Sigmoid colon (tissue), 7 donors: Measurements from ENCODE around the gene LIMD2. TPM values are rescaled to one million over a fixed set of nuclear protein-coding genes. Genes with fewer than 3 reads are reported as not detected.

Experiments used
- DNase-seq: peaks from one replicate; pipeline ENCODE4 v3.0.0-alpha.2; 2019
- H3K27ac ChIP-seq, 4 donors: fragments of 200-600 bp; sonication (generic); one replicate each; pipeline ENCODE4 v1.5.1; 2016 to 2019; ENCODE audit warnings: mild to moderate bottlenecking in 1 of 4
- H3K27me3 ChIP-seq, 3 donors: fragments of 200-600 bp; sonication (generic); one replicate each; pipeline ENCODE4 v1.5.1; 2019; ENCODE audit warnings: mild to moderate bottlenecking in 1 of 3
- H3K36me3 ChIP-seq, 4 donors: fragments of 200-600 bp; sonication (generic); one replicate each; pipeline ENCODE4 v1.5.1; 2016 to 2019
- H3K4me1 ChIP-seq, 4 donors: fragments of 200-600 bp; sonication (generic); one replicate each; pipeline ENCODE4 v1.5.1; 2017 to 2019
- H3K4me3 ChIP-seq, 4 donors: fragments of 200-600 bp; sonication (generic); one replicate each; pipeline ENCODE4 v1.5.1; 2017 to 2019; ENCODE audit warnings: mild to moderate bottlenecking in 2 of 4, moderate library complexity in 1 of 4
- H3K9me3 ChIP-seq, 4 donors: fragments of 200-600 bp in 3 of 4; sonication (generic) in 3 of 4; one replicate each; pipeline versions ENCODE4 v1.5.1 to v1.6.1; 2013 to 2019
- CTCF ChIP-seq, 4 experiments: fragments of 450-650 bp in 3 of 4; fragments of 200-600 bp in 1 of 4; IDR thresholded peaks; one replicate each; pipeline ENCODE4 v1.5.1; 2016 to 2019; ENCODE audit warnings: antibody characterized with exemption in 4 of 4, mild to moderate bottlenecking in 3 of 4, moderate library complexity in 2 of 4
- EP300 ChIP-seq, 4 donors: sonication (generic); formaldehyde crosslinking; IDR thresholded peaks; one replicate each; pipeline ENCODE4 v1.6.1; 2017; ENCODE audit warnings: antibody characterized with exemption in 4 of 4
- POLR2A ChIP-seq, 2 donors: fragments of 450-650 bp; IDR thresholded peaks; one replicate each; pipeline ENCODE4 v1.6.1; 2016; ENCODE audit warnings: antibody characterized with exemption in 2 of 2, mild to moderate bottlenecking in 2 of 2, moderate library complexity in 2 of 2
- POLR2AphosphoS5 ChIP-seq, 4 donors: sonication (generic); formaldehyde crosslinking; IDR thresholded peaks; one replicate each; pipeline ENCODE4 v1.6.1; 2017; ENCODE audit warnings: antibody characterized with exemption in 4 of 4
- WGBS, 2 donors: extraction: QIAGEN DNeasy Blood & Tissue Kit; methylation state at CpG; one replicate each; pipeline ENCODE4 v1.1.7; 2013; 5-methylcytosine and 5-hydroxymethylcytosine counted together
- intact Hi-C: fragments of 100-400 bp; cut with DNase I; formaldehyde crosslinking; loops from one replicate; pipeline ENCODE4 v1.15.1; 2023
- polyA plus RNA-seq, 3 donors: library from polyadenylated mRNA; stranded (reverse); fragments of 200-250 nt; gene quantifications; one replicate each; pipeline ENCODE4 v1.2.3, GENCODE V29; 2013
- total RNA-seq, 4 donors: library from RNA; depleted of rRNA; stranded (reverse); fragments of >200 nt; gene quantifications; one replicate each; pipeline ENCODE4 v1.1.0, GENCODE V29; 2016
- donor health status: healthy with polysubstance abuse.
- donor health status: Bipolar disorder and iron deficiency.
- donor health status: healthy.

LIMD2 gene
- total and polyA plus RNA-seq, 7 donors, result 3.0 to 119 (median 7.5) TPM

GRCh38 chr17:63716426-63716825, 16.5 kb upstream of the LIMD2 start:
- Histone ChIP-seq H3K4me1 (no peaks in the 10 kb centered on the region), H3K27me3 (no peaks in the 10 kb centered on the region), H3K4me3 (no peak overlapping the region), H3K27ac (no peak overlapping the region), H3K36me3 (peaks cover 0 to 42% (median 16%) of the 10 kb centered on the region in 4 donors), H3K9me3 (no peaks in the 10 kb centered on the region)
- intact Hi-C loops, result no loop called here
- no peak for TF ChIP-seq POLR2A (IDR thresholded peaks at IDR 0.05)
- TF ChIP-seq CTCF (IDR thresholded peaks at IDR 0.05), result no peak
- TF ChIP-seq EP300 (IDR thresholded peaks at IDR 0.05), result no peak
- TF ChIP-seq POLR2AphosphoS5 (IDR thresholded peaks at IDR 0.05), result no peak
- WGBS, 2 donors, result 90 to 92% methylated on average over 3 of the region's 3 CpGs
- no peak for DNase-seq

GRCh38 chr17:63714550-63715277, 14.8 kb upstream of the LIMD2 start:
- H3K27ac ChIP-seq, result no peak overlapping the region
- TF ChIP-seq CTCF (IDR thresholded peaks at IDR 0.05), result no peak
- no peak for TF ChIP-seq POLR2AphosphoS5 (IDR thresholded peaks at IDR 0.05)
- H3K4me1 ChIP-seq, result no peaks in the 10 kb centered on the region
- H3K4me3 ChIP-seq, result no peak overlapping the region
- WGBS, 2 donors, result 87 to 88% methylated on average over 10 of the region's 10 CpGs
- peaks cover 0 to 59% (median 27%) of the 10 kb centered on the region in 4 donors for H3K36me3 ChIP-seq
- no peaks in the 10 kb centered on the region for H3K9me3 ChIP-seq
- intact Hi-C loops, result no loop called here
- DNase-seq, result no peak
- no peaks in the 10 kb centered on the region for H3K27me3 ChIP-seq

GRCh38 chr17:63709110-63709509, 9.2 kb upstream of the LIMD2 start:
- H3K4me1 ChIP-seq, result no peaks in the 10 kb centered on the region

GRCh38 chr17:63707151-63707550, 7.2 kb upstream of the LIMD2 start:
- intact Hi-C loops, result no loop called here
- Histone ChIP-seq H3K36me3 (peaks cover 5 to 92% (median 41%) of the 10 kb centered on the region in 4 donors), H3K27ac (no peak overlapping the region), H3K4me1 (no peaks in the 10 kb centered on the region), H3K4me3 (no peak overlapping the region), H3K27me3 (no peaks in the 10 kb centered on the region), H3K9me3 (no peaks in the 10 kb centered on the region)
- TF ChIP-seq CTCF (IDR thresholded peaks at IDR 0.05) (no peak), EP300 (IDR thresholded peaks at IDR 0.05) (no peak), POLR2A (IDR thresholded peaks at IDR 0.05) (no peak), POLR2AphosphoS5 (IDR thresholded peaks at IDR 0.05) (no peak)
- DNase-seq, result no peak
- 80 to 91% methylated on average over 11 of the region's 11 CpGs for WGBS, 2 donors

More at GRCh38 chr17:63709110-63709509, 9.2 kb upstream of the LIMD2 start:
- 92 to 95% methylated on average over 6 of the region's 6 CpGs for WGBS, 2 donors
- H3K27ac ChIP-seq, result no peak overlapping the region
- H3K9me3 ChIP-seq, result no peaks in the 10 kb centered on the region
- H3K4me3 ChIP-seq, result no peak overlapping the region
- no peak for DNase-seq
- H3K27me3 ChIP-seq, result no peaks in the 10 kb centered on the region
- peaks cover 5 to 98% (median 46%) of the 10 kb centered on the region in 4 donors for H3K36me3 ChIP-seq
- intact Hi-C loops, result no loop called here
- TF ChIP-seq POLR2AphosphoS5 (IDR thresholded peaks at IDR 0.05) (no peak), CTCF (IDR thresholded peaks at IDR 0.05) (no peak), EP300 (IDR thresholded peaks at IDR 0.05) (no peak), POLR2A (IDR thresholded peaks at IDR 0.05) (no peak)
